Lower leg skin (tissue), 4 donors: ENCODE data around the gene HNRNPA1L2. TPM values are rescaled to one million over a fixed set of nuclear protein-coding genes. Genes with fewer than 3 reads are reported as not detected.
"Not testable (repeated sequence)": the region's sequence is repeated elsewhere in the genome, so short reads cannot be mapped to it uniquely, and the experiment has no call there.

ENCODE experiments used
- DNase-seq, 2 donors: peaks; one replicate each; pipeline ENCODE4 v3.0.0-alpha.2; 2019; ENCODE audit warnings: low spot score in 2 of 2
- H3K4me3 ChIP-seq: fragments of 200-600 bp; sonication (generic); 2 replicates; pipeline ENCODE4 v1.5.1; 2017; ENCODE audit warnings: mild to moderate bottlenecking, low read depth; ENCODE audit not compliant: poor library complexity, severe bottlenecking
- POLR2A ChIP-seq, 2 donors: fragments of 450-650 bp; IDR thresholded peaks; one replicate each; pipeline ENCODE4 v1.6.1; 2016 to 2017; ENCODE audit warnings: antibody characterized with exemption in 2 of 2, mild to moderate bottlenecking in 1 of 2, moderate library complexity in 1 of 2
- WGBS, 2 donors: methylation state at CpG; one replicate each; pipeline ENCODE4 v1.1.5; 2018; 5-methylcytosine and 5-hydroxymethylcytosine counted together
- intact Hi-C: fragments of 100-400 bp; cut with DNase I; formaldehyde crosslinking; loops from one replicate; pipeline ENCODE4 v1.15.0; 2023; ENCODE audit warnings: low total_unique reads
- total RNA-seq, 4 donors: library from RNA; depleted of rRNA; stranded (reverse); fragments of >200 nt; gene quantifications; one replicate each; pipeline ENCODE4 v1.1.0, GENCODE V29; 2016
- TF ChIP-seq, protein P1 (sequence below), 3 donors: fragments of 450-650 bp; IDR thresholded peaks; one replicate each; pipeline ENCODE4 v1.5.1; 2016; ENCODE audit warnings: antibody characterized with exemption in 3 of 3, mild to moderate bottlenecking in 3 of 3, moderate library complexity in 2 of 3

HNRNPA1L2 gene
- total RNA-seq, 4 donors from 2014 or later: 1.8 to 2.8 (median 2.5) TPM

DNA sequence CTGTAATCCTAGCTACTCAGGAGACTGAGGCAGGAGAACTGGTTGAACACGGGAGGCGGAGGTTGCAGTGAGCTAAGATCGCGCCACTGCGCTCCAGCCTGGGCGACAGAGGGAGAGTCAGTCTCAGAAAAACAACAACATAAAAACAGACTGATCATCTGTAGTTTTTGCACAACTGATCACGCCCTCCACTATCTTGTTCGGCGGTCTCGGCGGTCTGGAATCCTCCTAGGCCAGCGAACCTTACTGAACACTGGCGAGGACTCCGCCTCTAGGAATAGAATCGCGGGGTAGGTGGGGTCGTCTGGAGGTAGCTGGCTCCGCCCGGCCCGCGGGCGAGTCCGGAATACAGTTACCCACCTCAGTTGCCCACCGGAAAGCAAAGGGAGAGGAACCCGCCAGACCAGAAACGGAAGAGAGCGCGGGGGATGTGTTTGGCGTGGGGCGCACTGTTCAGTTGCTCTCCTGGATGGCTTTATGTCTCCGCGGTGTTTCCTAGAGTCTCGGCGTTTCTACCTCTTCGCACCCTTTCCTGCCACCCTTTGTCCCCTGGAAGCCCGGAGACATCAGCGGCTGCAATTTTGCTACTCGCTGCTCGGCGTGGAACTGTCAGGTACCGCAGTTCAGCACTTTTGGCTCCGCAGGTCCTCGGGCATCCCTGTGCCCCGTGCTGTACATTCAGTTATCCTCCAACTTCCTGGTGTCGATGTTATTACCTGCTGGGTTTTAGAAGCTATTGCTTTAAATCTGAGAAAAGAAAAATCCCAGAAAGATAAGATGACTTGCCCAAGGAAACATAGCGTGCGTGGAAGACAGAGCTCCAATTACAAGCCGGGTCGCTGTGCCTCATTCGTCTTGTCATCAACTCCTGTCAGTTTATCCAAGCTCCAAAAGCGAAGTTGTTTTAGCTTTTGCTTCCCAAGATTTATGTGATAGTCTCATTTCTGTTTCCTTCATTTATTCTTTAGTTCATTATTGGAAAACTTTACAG is 24.9 kb upstream of the HNRNPA1L2 start:
- intact Hi-C loops: no loop called here
- DNase-seq: peak; percentile 78 to 95
- WGBS, 2 donors: 0 to 1% methylated on average over 51 of the region's 51 CpGs
- H3K4me3 ChIP-seq: peak overlapping the region; percentile 61
- no peak for TF ChIP-seq POLR2A (IDR thresholded peaks at IDR 0.05)
- TF ChIP-seq, protein P1, sequence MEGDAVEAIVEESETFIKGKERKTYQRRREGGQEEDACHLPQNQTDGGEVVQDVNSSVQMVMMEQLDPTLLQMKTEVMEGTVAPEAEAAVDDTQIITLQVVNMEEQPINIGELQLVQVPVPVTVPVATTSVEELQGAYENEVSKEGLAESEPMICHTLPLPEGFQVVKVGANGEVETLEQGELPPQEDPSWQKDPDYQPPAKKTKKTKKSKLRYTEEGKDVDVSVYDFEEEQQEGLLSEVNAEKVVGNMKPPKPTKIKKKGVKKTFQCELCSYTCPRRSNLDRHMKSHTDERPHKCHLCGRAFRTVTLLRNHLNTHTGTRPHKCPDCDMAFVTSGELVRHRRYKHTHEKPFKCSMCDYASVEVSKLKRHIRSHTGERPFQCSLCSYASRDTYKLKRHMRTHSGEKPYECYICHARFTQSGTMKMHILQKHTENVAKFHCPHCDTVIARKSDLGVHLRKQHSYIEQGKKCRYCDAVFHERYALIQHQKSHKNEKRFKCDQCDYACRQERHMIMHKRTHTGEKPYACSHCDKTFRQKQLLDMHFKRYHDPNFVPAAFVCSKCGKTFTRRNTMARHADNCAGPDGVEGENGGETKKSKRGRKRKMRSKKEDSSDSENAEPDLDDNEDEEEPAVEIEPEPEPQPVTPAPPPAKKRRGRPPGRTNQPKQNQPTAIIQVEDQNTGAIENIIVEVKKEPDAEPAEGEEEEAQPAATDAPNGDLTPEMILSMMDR (IDR thresholded peaks at IDR 0.05): no peak

DNA sequence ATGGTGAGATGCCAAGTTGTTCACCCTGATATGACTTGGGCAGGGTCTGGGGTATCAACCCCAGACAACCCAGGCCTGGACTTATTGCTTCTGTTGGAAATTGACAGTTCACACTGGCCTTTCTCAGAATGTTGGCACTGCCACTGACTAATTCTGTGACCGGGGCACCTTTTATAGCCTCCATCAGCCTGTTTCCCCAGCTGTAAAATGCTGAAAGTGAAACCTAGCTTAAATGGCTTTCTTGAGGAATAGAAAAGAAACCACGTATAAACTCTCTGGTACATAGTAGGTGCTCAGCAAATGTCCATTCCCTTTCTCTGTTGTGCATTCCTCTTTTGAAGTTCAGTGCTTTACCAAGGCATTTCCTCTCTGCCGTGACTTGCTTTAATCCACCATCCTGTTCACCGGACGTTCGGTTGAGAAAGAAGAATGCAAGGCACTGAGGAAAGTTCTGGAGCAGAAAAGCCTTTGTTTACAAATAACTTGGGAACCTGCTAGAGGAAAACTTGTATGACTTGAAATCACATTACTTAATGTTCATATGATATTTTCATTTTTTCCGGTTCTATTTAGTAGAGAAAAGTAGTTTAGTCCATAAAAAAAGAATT is 11.0 kb upstream of the HNRNPA1L2 start:
- DNase-seq, H3K4me3 ChIP-seq, intact Hi-C loops: not testable (repeated sequence)
- WGBS, 2 donors: 72 to 74% methylated on average over 7 of the region's 7 CpGs

DNA sequence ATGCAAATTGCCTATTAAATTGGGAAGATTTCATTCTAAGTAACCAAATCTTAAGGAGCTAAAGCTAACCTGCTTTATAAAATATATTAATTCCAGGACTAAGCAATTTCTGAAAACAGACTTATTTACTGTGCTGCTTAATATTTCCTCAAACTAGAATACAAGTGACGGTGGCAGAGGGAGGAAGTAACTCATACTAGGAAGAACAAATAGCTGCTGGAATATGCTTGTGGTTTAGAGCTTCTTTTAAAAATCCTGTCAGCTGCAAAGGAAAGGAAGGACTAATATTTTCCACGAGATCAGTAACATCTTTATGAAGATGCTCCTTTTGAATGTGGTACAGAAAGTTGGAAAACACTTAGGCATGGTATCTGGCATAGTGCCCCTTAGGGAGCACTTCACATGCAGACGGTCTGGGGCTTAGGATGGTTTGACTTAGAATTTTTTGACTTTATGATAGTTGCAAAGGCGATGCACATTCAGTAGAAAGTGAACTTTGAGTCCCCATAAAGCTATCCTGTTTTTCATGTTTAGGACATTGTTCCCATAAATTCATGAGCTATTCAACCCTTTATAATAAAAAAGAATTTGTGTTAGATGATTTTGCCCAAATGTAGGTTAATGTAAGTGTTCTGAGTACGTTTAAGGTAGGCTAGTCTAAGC is 3.4 kb upstream of the HNRNPA1L2 start:
- H3K4me3 ChIP-seq: no peak overlapping the region
- TF ChIP-seq, protein P1 (IDR thresholded peaks at IDR 0.05): no peak
- TF ChIP-seq POLR2A (IDR thresholded peaks at IDR 0.05): no peak
- WGBS, 2 donors: 84 to 90% methylated on average over 5 of the region's 5 CpGs
- intact Hi-C loops: no loop called here
- no peak for DNase-seq

DNA sequence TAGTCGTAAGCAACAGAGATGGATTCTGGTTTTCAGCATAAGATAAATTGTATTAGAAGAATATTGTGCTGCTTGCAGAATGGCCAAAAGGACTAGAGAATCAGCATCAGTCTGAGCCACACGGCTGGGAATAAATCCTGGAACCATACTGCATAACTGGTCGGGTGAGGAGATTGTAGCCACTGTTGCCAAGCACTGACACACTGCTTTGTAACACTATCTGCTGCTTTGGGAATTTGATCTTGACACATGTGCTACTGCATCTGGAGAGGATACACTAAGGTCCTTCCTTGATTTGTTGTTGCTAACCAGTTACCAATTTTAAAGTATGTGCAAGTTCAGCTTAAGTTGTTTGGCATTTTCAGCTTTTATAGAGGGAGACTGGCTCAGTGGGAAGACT is 1.9 kb downstream of the HNRNPA1L2 start:
- TF ChIP-seq POLR2A (IDR thresholded peaks at IDR 0.05): no peak
- TF ChIP-seq, protein P1 (IDR thresholded peaks at IDR 0.05): no peak
- no peak for DNase-seq
- 43 to 51% methylated on average over 3 of the region's 3 CpGs for WGBS, 2 donors
- H3K4me3 ChIP-seq: no peak overlapping the region
- intact Hi-C loops: no loop called here

DNA sequence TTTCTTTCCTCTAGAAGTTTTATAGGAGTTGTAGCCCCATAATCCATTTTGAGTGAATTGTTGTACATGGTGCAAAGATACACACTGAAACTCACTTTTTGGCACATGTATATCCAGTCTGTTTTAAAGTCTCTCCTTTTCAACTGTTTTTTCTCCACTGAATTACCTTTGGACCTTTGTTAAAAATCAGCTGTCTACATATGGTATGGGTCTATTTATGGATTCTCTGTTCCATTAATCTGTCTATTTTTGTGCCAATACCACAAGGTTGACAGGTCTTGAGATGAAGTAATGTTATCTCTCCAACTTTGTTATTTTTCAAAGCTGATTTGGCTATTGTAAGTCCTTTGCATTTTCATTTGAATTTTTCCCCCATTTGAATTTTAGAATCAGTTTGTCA is 4.7 kb downstream of the HNRNPA1L2 start:
- TF ChIP-seq, protein P1 (IDR thresholded peaks at IDR 0.05): no peak
- no peak for TF ChIP-seq POLR2A (IDR thresholded peaks at IDR 0.05)
- no peak for DNase-seq
- H3K4me3 ChIP-seq: no peak overlapping the region
- intact Hi-C loops: no loop called here

DNA sequence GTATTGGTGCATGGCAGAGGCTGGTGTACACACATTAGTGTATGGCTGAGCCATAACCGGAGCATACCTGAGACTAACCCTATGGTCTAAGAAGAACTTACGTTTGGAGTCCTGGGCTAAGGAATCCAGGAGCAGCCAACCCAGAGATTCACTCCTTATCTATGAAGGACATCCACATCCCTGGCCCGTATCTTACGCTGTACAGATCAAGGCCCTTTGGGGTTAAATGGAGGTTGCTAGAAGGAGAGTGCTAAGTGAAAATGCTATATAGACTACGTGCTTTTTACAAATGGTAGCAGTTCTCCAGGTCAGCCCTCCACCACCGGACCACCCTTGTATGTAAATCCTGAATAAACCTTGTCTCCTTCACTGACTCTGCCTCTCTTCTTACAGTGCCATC is 8.5 kb downstream of the HNRNPA1L2 start:
- WGBS, 2 donors: 85 to 86% methylated on average over 6 of the region's 6 CpGs
- no peak for DNase-seq
- TF ChIP-seq POLR2A (IDR thresholded peaks at IDR 0.05): no peak
- TF ChIP-seq, protein P1 (IDR thresholded peaks at IDR 0.05): no peak
- H3K4me3 ChIP-seq: no peak overlapping the region
- intact Hi-C loops: no loop called here
